ENCODE data around the gene GRM7. TPM values are rescaled to one million over a fixed set of nuclear protein-coding genes. Genes with fewer than 3 reads are reported as not detected.

GRM7 gene
- total and polyA plus RNA-seq, 9 donors = 0.04 to 0.13 (median 0.10) TPM; not detected in 6

DNA sequence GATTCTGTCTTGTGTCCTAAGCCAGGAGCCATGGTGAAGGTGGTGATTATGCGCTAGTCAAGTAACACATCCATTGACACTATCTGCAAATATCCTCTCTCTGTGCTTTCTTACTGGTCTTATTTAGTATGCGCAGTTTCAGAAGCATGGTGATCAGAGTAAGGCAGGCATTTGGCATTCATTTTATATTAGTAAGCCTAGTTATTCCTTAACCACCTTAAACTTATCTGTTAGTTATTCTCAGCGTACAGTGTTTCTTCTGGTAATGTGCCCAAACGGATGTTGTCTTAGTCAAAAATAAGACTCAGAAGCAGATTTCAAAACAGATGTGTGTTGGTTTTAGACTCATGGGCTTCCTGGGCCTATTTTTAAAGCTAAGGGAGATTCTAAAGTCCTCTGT, 329.2 kb downstream of the GRM7 start:
- Histone ChIP-seq H3K27me3 (ENCODE audit: control insufficient read depth, insufficient read depth, low read length) (no peaks in the 10 kb centered on the region), H3K9me3 (replicated peaks; ENCODE audit: control insufficient read depth, low read depth, low read length) (no peaks in the 10 kb centered on the region), H3K36me3 (ENCODE audit: control insufficient read depth, insufficient read depth, low read length) (no peaks in the 10 kb centered on the region), H3K27ac (ENCODE audit: low read length) (no peak overlapping the region), H3K4me3 (ENCODE audit: low read length) (no peak overlapping the region), H3K4me1 (ENCODE audit: control insufficient read depth, insufficient read depth, low read length) (no peaks in the 10 kb centered on the region)
- no CpG with 5 or more reads among the region's 4 CpGs for WGBS (ENCODE audit: insufficient coverage)
- no peak for DNase-seq

DNA sequence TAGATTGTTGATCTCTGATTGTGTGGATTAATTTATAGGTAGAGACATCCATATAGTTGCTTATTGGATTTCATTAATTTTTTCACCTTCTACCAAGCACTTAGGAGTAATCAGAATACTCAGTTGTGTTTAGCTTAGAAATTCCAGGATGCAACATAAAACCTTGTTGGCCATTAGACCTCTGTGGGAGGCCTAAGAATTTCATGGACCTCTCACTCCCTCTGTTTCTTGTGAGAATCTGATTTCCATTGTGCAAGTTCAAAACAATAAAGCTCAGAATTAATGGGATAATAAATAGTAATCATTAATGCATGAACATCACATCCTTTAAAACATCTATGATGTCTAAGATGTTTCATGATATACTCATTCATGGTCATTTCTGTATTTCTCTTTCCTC, 332.4 kb downstream of the GRM7 start:
- Histone ChIP-seq H3K36me3 (ENCODE audit: control insufficient read depth, insufficient read depth, low read length) (no peaks in the 10 kb centered on the region), H3K9me3 (replicated peaks; ENCODE audit: control insufficient read depth, low read depth, low read length) (no peaks in the 10 kb centered on the region), H3K27ac (ENCODE audit: low read length) (no peak overlapping the region), H3K4me3 (ENCODE audit: low read length) (no peak overlapping the region), H3K4me1 (ENCODE audit: control insufficient read depth, insufficient read depth, low read length) (no peaks in the 10 kb centered on the region), H3K27me3 (ENCODE audit: control insufficient read depth, insufficient read depth, low read length) (no peaks in the 10 kb centered on the region)
- DNase-seq = no peak

DNA sequence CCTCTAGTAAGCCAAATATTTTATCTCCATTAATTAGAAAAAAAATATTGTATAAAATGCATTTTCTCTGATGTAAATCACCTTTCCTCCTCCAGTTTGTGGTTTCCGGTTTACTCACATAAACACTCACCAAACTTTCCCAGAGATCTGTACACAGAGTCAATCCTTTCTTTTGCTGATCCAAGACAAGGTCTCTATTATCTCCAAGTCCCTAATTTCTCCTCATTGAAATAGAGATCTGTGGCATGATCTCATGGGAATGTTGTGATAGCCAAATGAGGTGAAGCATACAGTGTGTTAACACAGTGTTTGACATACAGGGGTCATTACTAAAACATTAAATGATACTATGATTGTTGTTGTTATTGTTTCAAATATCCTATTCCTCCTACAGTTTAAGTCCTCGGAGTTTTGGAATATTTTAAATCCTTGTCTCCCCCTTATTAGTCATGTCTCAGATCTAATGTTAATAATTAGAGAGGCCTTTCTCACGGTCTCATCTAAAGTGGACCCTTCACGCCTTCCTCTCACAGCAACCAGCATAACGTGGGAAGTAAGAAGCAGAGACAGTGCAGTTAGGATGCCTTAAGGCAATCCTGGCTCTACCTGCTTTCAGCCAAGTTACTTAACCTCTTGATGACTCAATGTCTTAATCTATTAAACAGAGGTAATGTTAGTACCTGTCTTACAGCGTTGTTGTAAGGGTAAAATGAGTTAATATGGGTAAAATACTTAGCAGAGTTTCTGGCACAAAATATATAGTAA, 333.3 kb downstream of the GRM7 start:
- H3K9me3 ChIP-seq (replicated peaks; ENCODE audit: control insufficient read depth, low read depth, low read length) = no peaks in the 10 kb centered on the region
- H3K27me3 ChIP-seq (ENCODE audit: control insufficient read depth, insufficient read depth, low read length) = no peaks in the 10 kb centered on the region
- DNase-seq = no peak
- no CpG with 5 or more reads among the region's 6 CpGs for WGBS (ENCODE audit: insufficient coverage)
- no peak overlapping the region for H3K27ac ChIP-seq (ENCODE audit: low read length)
- no peaks in the 10 kb centered on the region for H3K36me3 ChIP-seq (ENCODE audit: control insufficient read depth, insufficient read depth, low read length)
- H3K4me1 ChIP-seq (ENCODE audit: control insufficient read depth, insufficient read depth, low read length) = no peaks in the 10 kb centered on the region
- H3K4me3 ChIP-seq (ENCODE audit: low read length) = no peak overlapping the region

DNA sequence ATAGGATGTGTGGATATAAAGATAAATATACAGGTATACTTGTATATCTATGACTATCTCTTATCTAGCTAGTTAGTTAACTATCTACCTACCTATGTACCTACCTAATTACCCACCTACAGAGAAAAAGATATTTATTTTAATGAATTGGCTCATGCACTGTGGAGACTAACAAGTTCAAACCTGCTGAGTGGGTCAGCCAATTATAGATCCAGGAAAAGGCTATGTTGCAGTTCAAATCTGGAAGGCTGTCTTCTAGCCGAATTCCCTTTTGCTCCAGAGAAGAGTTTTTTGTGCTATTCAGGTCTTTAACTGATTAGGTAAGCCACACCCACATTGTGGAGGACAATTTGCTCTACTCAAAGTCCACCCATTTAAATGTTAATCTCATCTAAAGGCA, 335.0 kb downstream of the GRM7 start:
- no CpG with 5 or more reads among the region's 1 CpG for WGBS (ENCODE audit: insufficient coverage)

DNA sequence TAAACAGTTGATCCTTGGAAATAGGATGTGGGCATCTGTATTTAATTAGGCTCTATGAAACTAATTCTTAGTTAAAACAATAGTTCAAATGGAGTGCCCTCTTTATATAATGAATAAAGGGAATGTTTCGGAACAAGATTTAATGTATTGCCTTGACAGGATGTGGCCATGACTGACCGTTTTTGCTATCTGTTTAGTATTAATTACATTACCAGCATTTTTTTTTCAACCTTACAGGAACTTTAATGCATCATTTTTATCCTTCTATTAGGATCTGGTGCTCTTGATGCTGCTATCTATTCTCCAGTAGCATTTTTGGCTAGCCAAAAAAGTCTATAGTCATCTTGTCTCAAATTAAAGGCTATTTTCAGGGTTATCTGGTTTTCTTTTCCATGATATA, 340.9 kb downstream of the GRM7 start:
- no CpG with 5 or more reads among the region's 2 CpGs for WGBS (ENCODE audit: insufficient coverage)
- Histone ChIP-seq H3K4me3 (ENCODE audit: low read length) (no peak overlapping the region), H3K9me3 (replicated peaks; ENCODE audit: control insufficient read depth, low read depth, low read length) (no peaks in the 10 kb centered on the region), H3K4me1 (ENCODE audit: control insufficient read depth, insufficient read depth, low read length) (no peaks in the 10 kb centered on the region), H3K36me3 (ENCODE audit: control insufficient read depth, insufficient read depth, low read length) (no peaks in the 10 kb centered on the region), H3K27me3 (ENCODE audit: control insufficient read depth, insufficient read depth, low read length) (no peaks in the 10 kb centered on the region), H3K27ac (ENCODE audit: low read length) (no peak overlapping the region)
- no peak for DNase-seq

More for the DNA sequence above, 335.0 kb downstream of the GRM7 start:
- DNase-seq = no peak
- Histone ChIP-seq H3K36me3 (ENCODE audit: control insufficient read depth, insufficient read depth, low read length) (no peaks in the 10 kb centered on the region), H3K4me3 (ENCODE audit: low read length) (no peak overlapping the region), H3K4me1 (ENCODE audit: control insufficient read depth, insufficient read depth, low read length) (no peaks in the 10 kb centered on the region), H3K27ac (ENCODE audit: low read length) (no peak overlapping the region), H3K9me3 (replicated peaks; ENCODE audit: control insufficient read depth, low read depth, low read length) (no peaks in the 10 kb centered on the region), H3K27me3 (ENCODE audit: control insufficient read depth, insufficient read depth, low read length) (no peaks in the 10 kb centered on the region)

DNA sequence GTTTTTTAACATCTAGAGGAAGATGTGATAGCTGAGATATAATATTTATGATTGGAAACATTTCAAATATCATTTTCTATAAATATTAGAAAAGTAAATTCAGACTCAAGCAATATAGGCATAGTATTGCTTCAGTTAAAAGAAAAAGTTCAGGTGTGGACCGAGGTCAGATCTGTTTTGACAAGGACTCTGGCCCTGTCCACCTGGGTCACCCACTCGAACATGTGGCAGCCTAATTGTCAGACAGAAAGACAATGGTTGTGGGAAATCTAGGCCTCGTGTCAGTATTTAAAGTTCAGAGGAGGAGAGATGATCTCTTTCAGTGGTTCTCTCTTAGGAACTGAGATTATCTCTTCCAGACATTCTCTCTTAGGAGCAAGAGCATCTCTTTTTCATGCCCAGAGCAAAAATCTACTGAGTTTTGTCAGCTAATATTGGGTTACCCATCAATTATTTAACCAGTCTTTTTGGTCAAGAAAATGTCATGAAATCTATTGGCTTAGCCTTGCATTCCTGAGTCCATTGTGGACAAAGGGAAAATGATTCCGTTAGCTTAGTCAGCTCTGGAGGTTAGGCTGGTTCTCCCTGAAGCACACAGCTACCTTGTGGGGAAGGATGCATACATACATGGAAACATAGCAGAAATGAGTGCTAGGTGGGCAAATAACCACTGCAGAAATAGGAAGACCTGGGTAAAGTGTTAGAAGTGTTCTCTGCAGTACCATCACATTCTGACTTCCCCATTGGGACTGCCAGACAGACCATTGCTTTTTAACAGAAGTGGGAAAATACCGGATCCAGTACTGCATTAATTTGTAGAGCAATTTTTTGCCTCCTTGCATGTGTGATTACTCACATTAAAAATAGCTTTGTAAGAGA, 343.3 kb downstream of the GRM7 start:
- no peaks in the 10 kb centered on the region for H3K9me3 ChIP-seq (replicated peaks; ENCODE audit: control insufficient read depth, low read depth, low read length)
- no peaks in the 10 kb centered on the region for H3K4me1 ChIP-seq (ENCODE audit: control insufficient read depth, insufficient read depth, low read length)
- DNase-seq = no peak
- WGBS (ENCODE audit: insufficient coverage) = 86% methylated on average over 2 of the region's 5 CpGs
- no peak overlapping the region for H3K4me3 ChIP-seq (ENCODE audit: low read length)
- no peaks in the 10 kb centered on the region for H3K27me3 ChIP-seq (ENCODE audit: control insufficient read depth, insufficient read depth, low read length)
- no peaks in the 10 kb centered on the region for H3K36me3 ChIP-seq (ENCODE audit: control insufficient read depth, insufficient read depth, low read length)
- no peak overlapping the region for H3K27ac ChIP-seq (ENCODE audit: low read length)

DNA sequence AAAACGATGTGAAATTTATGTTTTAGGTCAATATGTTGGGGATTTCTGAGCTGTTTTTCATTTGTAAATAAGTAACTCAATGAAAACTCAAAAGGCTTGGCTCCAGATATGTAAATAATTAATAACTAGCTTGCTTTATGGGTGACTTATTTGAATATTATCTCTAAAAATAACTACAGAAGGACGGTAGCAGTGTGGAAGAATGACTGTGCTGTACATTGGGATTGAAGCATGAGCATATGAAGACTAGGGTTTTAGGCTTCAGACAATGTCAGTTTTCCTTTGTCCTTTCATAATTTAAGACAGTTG, 343.9 kb downstream of the GRM7 start:
- no CpG with 5 or more reads among the region's 2 CpGs for WGBS (ENCODE audit: insufficient coverage)

DNA sequence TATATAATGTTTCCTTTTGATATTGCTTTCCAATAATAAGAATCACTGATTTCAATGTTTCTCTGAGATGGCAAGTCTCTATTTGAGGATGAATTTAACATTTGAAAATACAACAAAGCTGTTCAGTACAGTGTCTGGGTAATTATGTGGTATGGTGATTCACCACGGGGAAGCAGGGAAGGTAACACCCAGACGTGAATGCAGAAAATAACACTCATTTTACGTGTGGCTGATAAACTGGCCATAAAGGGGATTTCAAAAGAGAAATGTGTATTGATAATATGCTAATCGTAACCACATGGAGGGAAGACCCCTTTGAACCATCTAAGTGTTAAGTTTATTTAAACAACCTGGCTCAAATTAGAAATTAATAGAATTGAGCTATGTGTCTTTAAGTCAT, 344.6 kb downstream of the GRM7 start:
- Histone ChIP-seq H3K27me3 (ENCODE audit: control insufficient read depth, insufficient read depth, low read length) (no peaks in the 10 kb centered on the region), H3K27ac (ENCODE audit: low read length) (no peak overlapping the region), H3K4me1 (ENCODE audit: control insufficient read depth, insufficient read depth, low read length) (no peaks in the 10 kb centered on the region), H3K9me3 (replicated peaks; ENCODE audit: control insufficient read depth, low read depth, low read length) (no peaks in the 10 kb centered on the region), H3K4me3 (ENCODE audit: low read length) (no peak overlapping the region), H3K36me3 (ENCODE audit: control insufficient read depth, insufficient read depth, low read length) (no peaks in the 10 kb centered on the region)
- DNase-seq = no peak
- 55% methylated on average over 2 of the region's 4 CpGs for WGBS (ENCODE audit: insufficient coverage)

More for the DNA sequence above, 343.9 kb downstream of the GRM7 start:
- Histone ChIP-seq H3K9me3 (replicated peaks; ENCODE audit: control insufficient read depth, low read depth, low read length) (no peaks in the 10 kb centered on the region), H3K27ac (ENCODE audit: low read length) (no peak overlapping the region), H3K27me3 (ENCODE audit: control insufficient read depth, insufficient read depth, low read length) (no peaks in the 10 kb centered on the region), H3K4me3 (ENCODE audit: low read length) (no peak overlapping the region), H3K4me1 (ENCODE audit: control insufficient read depth, insufficient read depth, low read length) (no peaks in the 10 kb centered on the region), H3K36me3 (ENCODE audit: control insufficient read depth, insufficient read depth, low read length) (no peaks in the 10 kb centered on the region)
- DNase-seq = no peak

DNA sequence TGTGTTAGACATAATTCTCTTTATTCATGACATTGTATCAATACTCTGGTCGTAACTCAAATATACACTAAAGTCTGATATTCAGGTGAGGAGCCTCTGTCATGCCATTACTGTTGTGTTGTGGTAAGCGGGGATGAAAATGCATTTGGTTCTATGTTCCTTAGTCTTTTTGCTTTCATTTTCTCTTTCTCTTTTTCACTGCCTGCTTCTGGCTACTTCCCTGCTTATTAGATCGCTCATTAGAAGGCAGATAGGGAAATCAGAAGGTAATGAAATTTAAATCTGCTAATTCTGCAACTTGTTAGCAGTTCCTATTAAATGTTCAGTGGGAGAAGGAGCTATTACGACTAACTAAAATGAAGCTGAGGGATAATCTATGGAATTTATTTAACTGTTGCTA, 345.0 kb downstream of the GRM7 start:
- Histone ChIP-seq H3K27me3 (ENCODE audit: control insufficient read depth, insufficient read depth, low read length) (no peaks in the 10 kb centered on the region), H3K9me3 (replicated peaks; ENCODE audit: control insufficient read depth, low read depth, low read length) (no peaks in the 10 kb centered on the region), H3K4me3 (ENCODE audit: low read length) (no peak overlapping the region), H3K4me1 (ENCODE audit: control insufficient read depth, insufficient read depth, low read length) (no peaks in the 10 kb centered on the region), H3K27ac (ENCODE audit: low read length) (no peak overlapping the region), H3K36me3 (ENCODE audit: control insufficient read depth, insufficient read depth, low read length) (no peaks in the 10 kb centered on the region)
- WGBS (ENCODE audit: insufficient coverage) = no CpG with 5 or more reads among the region's 4 CpGs
- peak; percentile 2 for DNase-seq

DNA sequence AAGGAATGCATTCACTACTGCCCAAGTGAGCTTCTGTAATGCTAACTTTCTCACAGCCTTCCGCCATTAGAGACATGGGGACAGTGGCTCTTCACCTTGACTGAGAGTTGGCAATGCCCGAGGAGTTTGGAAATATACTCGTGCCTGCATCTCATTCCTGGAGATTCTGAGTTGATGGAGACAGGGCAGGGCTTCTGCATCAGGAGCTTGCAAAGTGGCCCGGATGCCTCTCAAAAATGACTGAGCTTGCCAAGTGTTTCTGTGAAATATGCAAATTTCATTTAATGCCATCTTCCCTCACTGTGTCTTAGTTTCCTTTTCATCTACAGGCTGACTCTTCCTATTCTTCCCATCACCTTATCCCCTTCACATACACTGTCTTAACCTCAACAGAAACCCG, 346.2 kb downstream of the GRM7 start:
- DNase-seq = no peak
- Histone ChIP-seq H3K27me3 (ENCODE audit: control insufficient read depth, insufficient read depth, low read length) (no peaks in the 10 kb centered on the region), H3K4me1 (ENCODE audit: control insufficient read depth, insufficient read depth, low read length) (no peaks in the 10 kb centered on the region), H3K27ac (ENCODE audit: low read length) (no peak overlapping the region), H3K9me3 (replicated peaks; ENCODE audit: control insufficient read depth, low read depth, low read length) (no peaks in the 10 kb centered on the region), H3K36me3 (ENCODE audit: control insufficient read depth, insufficient read depth, low read length) (no peaks in the 10 kb centered on the region), H3K4me3 (ENCODE audit: low read length) (no peak overlapping the region)
- WGBS (ENCODE audit: insufficient coverage) = 98% methylated on average over 4 of the region's 5 CpGs
